GM18499 (cell line): ENCODE measurements around the gene TCEA3.

Experiments used
- ATAC-seq: cut with Tn5 transposase; IDR thresholded peaks from one replicate; pipeline ENCODE4 v1.9.1; 2021; ENCODE audit warnings: moderate number of reproducible peaks; ENCODE audit not compliant: insufficient read depth, unreplicated experiment

Gene TCEA3

GRCh38 chr1:23341931-23342692 is 82.4 kb downstream of the TCEA3 start:
- ATAC-seq = no peak

GRCh38 chr1:23339632-23340031 is 84.9 kb downstream of the TCEA3 start:
- no peak for ATAC-seq

- no peak for ATAC-seq
Observed at GRCh38 chr1:23337869-23338268, 86.7 kb downstream of the TCEA3 start.

- no peak for ATAC-seq
Observed at GRCh38 chr1:23331713-23332112, 92.8 kb downstream of the TCEA3 start.
